ENCODE data around the gene EXO1. TPM values are rescaled to one million over a fixed set of nuclear protein-coding genes. Genes with fewer than 3 reads are reported as not detected.

Gene EXO1
- total RNA-seq, 1 donor from 2014 or later: 0.53 TPM

GRCh38 chr1:241894016-241894415, 46.0 kb downstream of the EXO1 start:
- no peak for FAIRE-seq
- TF ChIP-seq, protein P1, sequence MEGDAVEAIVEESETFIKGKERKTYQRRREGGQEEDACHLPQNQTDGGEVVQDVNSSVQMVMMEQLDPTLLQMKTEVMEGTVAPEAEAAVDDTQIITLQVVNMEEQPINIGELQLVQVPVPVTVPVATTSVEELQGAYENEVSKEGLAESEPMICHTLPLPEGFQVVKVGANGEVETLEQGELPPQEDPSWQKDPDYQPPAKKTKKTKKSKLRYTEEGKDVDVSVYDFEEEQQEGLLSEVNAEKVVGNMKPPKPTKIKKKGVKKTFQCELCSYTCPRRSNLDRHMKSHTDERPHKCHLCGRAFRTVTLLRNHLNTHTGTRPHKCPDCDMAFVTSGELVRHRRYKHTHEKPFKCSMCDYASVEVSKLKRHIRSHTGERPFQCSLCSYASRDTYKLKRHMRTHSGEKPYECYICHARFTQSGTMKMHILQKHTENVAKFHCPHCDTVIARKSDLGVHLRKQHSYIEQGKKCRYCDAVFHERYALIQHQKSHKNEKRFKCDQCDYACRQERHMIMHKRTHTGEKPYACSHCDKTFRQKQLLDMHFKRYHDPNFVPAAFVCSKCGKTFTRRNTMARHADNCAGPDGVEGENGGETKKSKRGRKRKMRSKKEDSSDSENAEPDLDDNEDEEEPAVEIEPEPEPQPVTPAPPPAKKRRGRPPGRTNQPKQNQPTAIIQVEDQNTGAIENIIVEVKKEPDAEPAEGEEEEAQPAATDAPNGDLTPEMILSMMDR (IDR thresholded peaks at IDR 0.05; ENCODE audit: insufficient read depth, low read length, severe bottlenecking): no peak
- DNase-seq (ENCODE audit: low read depth): no peak
- Histone ChIP-seq H3K36me3 (ENCODE audit: control insufficient read depth, insufficient read depth, low read length) (no peaks in the 10 kb centered on the region), H3K27me3 (ENCODE audit: control insufficient read depth, insufficient read depth, low read length) (no peaks in the 10 kb centered on the region), H3K4me3 (ENCODE audit: low read depth, low read length) (no peak overlapping the region)

DNA sequence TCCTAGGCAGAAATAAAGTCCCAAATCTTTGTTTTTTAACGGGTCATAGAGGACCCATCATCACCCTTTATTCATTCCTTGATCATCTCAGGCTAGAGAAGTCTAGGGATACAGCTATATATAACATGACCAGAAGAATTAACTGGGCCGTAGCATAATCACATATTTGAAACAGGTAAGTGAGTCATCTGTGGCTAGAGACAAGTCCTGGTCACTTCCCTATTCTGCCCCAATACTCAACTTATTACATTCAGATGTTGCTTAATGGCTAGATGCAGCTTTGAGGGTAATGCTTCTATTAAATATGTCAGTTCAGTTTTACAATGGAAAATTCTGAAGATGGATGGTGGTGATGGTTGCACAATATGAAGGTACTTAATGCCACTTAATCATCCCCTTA, 47.0 kb downstream of the EXO1 start:
- TF ChIP-seq, protein P1 (IDR thresholded peaks at IDR 0.05; ENCODE audit: insufficient read depth, low read length, severe bottlenecking): no peak
- FAIRE-seq (no peak), DNase-seq (ENCODE audit: low read depth) (peak; percentile 42)
- Histone ChIP-seq H3K36me3 (ENCODE audit: control insufficient read depth, insufficient read depth, low read length) (no peaks in the 10 kb centered on the region), H3K4me3 (ENCODE audit: low read depth, low read length) (no peak overlapping the region), H3K27me3 (ENCODE audit: control insufficient read depth, insufficient read depth, low read length) (no peaks in the 10 kb centered on the region)

GRCh38 chr1:241896670-241896962, 48.6 kb downstream of the EXO1 start:
- H3K4me3 ChIP-seq (ENCODE audit: low read depth, low read length): no peak overlapping the region
- TF ChIP-seq, protein P1 (IDR thresholded peaks at IDR 0.05; ENCODE audit: insufficient read depth, low read length, severe bottlenecking): no peak
- DNase-seq (ENCODE audit: low read depth): no peak
- no peaks in the 10 kb centered on the region for H3K36me3 ChIP-seq (ENCODE audit: control insufficient read depth, insufficient read depth, low read length)
- H3K27me3 ChIP-seq (ENCODE audit: control insufficient read depth, insufficient read depth, low read length): no peaks in the 10 kb centered on the region
- no peak for FAIRE-seq

DNA sequence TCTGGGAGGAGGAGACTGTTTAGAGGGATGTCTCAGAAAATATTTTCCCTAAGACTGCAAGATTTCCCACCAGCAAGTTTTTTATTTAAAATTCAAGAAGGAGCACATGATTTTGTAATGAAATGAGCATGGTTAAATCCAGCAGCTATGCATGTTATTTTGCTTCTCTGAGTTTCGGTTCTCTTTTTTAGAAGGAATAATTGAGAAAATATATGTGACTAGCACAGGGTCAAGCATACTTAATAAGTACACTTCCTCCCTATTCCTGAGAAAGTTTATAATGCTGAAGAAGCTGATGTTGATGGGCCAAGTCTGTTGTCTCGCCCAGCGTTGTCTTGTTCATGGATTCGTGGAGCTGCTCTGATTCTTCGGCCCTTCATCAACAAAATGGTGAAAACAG, 51.2 kb downstream of the EXO1 start:
- no peak for DNase-seq (ENCODE audit: low read depth)
- Histone ChIP-seq H3K27me3 (ENCODE audit: control insufficient read depth, insufficient read depth, low read length) (no peaks in the 10 kb centered on the region), H3K4me3 (ENCODE audit: low read depth, low read length) (no peak overlapping the region), H3K36me3 (ENCODE audit: control insufficient read depth, insufficient read depth, low read length) (no peaks in the 10 kb centered on the region)
- TF ChIP-seq, protein P1 (IDR thresholded peaks at IDR 0.05; ENCODE audit: insufficient read depth, low read length, severe bottlenecking): no peak
- FAIRE-seq: no peak

- FAIRE-seq (no peak), DNase-seq (ENCODE audit: low read depth) (no peak)
- H3K36me3 ChIP-seq (ENCODE audit: control insufficient read depth, insufficient read depth, low read length): no peaks in the 10 kb centered on the region
- TF ChIP-seq, protein P1 (IDR thresholded peaks at IDR 0.05; ENCODE audit: insufficient read depth, low read length, severe bottlenecking): no peak
- no peaks in the 10 kb centered on the region for H3K27me3 ChIP-seq (ENCODE audit: control insufficient read depth, insufficient read depth, low read length)
- H3K4me3 ChIP-seq (ENCODE audit: low read depth, low read length): no peak overlapping the region
Measured at GRCh38 chr1:241900381-241900780, 52.4 kb downstream of the EXO1 start.

GRCh38 chr1:241902391-241903065, 54.5 kb downstream of the EXO1 start:
- no peak overlapping the region for H3K4me3 ChIP-seq (ENCODE audit: low read depth, low read length)
- TF ChIP-seq, protein P1 (IDR thresholded peaks at IDR 0.05; ENCODE audit: insufficient read depth, low read length, severe bottlenecking): no peak
- no peaks in the 10 kb centered on the region for H3K27me3 ChIP-seq (ENCODE audit: control insufficient read depth, insufficient read depth, low read length)
- no peaks in the 10 kb centered on the region for H3K36me3 ChIP-seq (ENCODE audit: control insufficient read depth, insufficient read depth, low read length)
- FAIRE-seq: no peak
- DNase-seq (ENCODE audit: low read depth): no peak

All from bronchial epithelial cell (primary cell).